Activated CD4-positive, alpha-beta memory T cell treated with anti-CD3 and anti-CD28 coated beads, Interleukin-2, amount 10 ng/mL, durations not matched to agents 7 days and 5 days (primary cell): ENCODE data around the gene ATP6V0A4. TPM values are rescaled to one million over a fixed set of nuclear protein-coding genes. Genes with fewer than 3 reads are reported as not detected.

Source experiments
- CTCF ChIA-PET: fragments of 350-600 bp; sonication (Branson Sonifier 250); formaldehyde crosslinking; loops from one replicate; lab custom pipeline; 2021; ENCODE audit warnings: antibody characterized with exemption, inconsistent platforms; lab: Charles Lee
- POLR2A ChIA-PET: fragments of 350-600 bp; sonication (Branson Sonifier 250); formaldehyde crosslinking; loops from one replicate; lab custom pipeline; 2021; ENCODE audit warnings: antibody characterized with exemption; lab: Charles Lee
- DNase-seq: peaks from one replicate; pipeline ENCODE4 v3.0.0-alpha.2; 2020
- H3K27ac Mint-ChIP-seq: one replicate; pipeline ENCODE4 v1.8.0; 2021; ENCODE audit warnings: mild to moderate bottlenecking, mixed read lengths
- H3K27me3 Mint-ChIP-seq: one replicate; pipeline ENCODE4 v1.8.0; 2021; ENCODE audit warnings: mixed read lengths
- H3K36me3 Mint-ChIP-seq: one replicate; pipeline ENCODE4 v1.8.0; 2021; ENCODE audit warnings: low read depth, mixed read lengths
- H3K4me1 Mint-ChIP-seq: one replicate; pipeline ENCODE4 v1.8.0; 2021; ENCODE audit warnings: mixed read lengths
- H3K4me3 Mint-ChIP-seq: one replicate; pipeline ENCODE4 v1.8.0; 2021; ENCODE audit warnings: mild to moderate bottlenecking, mixed read lengths
- H3K9me3 Mint-ChIP-seq: one replicate; pipeline ENCODE4 v1.8.0; 2021; ENCODE audit warnings: mixed read lengths
- total RNA-seq, 2 experiments: library from RNA; stranded (reverse); gene quantifications; one replicate each; pipeline ENCODE4 v1.2.3, GENCODE V29; 2021

The ATP6V0A4 gene
- total RNA-seq, 2 experiments from 2014 or later = 0.23 TPM; not detected in 1

GRCh38 chr7:138658889-138659288 lies 139.1 kb downstream of the ATP6V0A4 start:
- no peak for DNase-seq
- H3K9me3 Mint-ChIP-seq = no peaks in the 10 kb centered on the region
- H3K4me3 Mint-ChIP-seq = no peak overlapping the region
- ChIA-PET CTCF (no interaction called here), POLR2A (no interaction called here)
- H3K27me3 Mint-ChIP-seq = peaks cover 21% of the 10 kb centered on the region
- no peak overlapping the region for H3K27ac Mint-ChIP-seq
- no peaks in the 10 kb centered on the region for H3K36me3 Mint-ChIP-seq
- peaks cover under 1% of the 10 kb centered on the region for H3K4me1 Mint-ChIP-seq

- Mint-ChIP-seq H3K4me1 (no peaks in the 10 kb centered on the region), H3K36me3 (no peaks in the 10 kb centered on the region), H3K4me3 (no peak overlapping the region), H3K27ac (no peak overlapping the region), H3K27me3 (peaks cover 15% of the 10 kb centered on the region), H3K9me3 (no peaks in the 10 kb centered on the region)
- ChIA-PET CTCF (no interaction called here), POLR2A (no interaction called here)
- DNase-seq = no peak
Measured at GRCh38 chr7:138657854-138658386, 140.1 kb downstream of the ATP6V0A4 start.

- H3K27me3 Mint-ChIP-seq = peaks cover 11% of the 10 kb centered on the region
- H3K4me1 Mint-ChIP-seq = no peaks in the 10 kb centered on the region
- ChIA-PET CTCF (no interaction called here), POLR2A (no interaction called here)
- H3K9me3 Mint-ChIP-seq = no peaks in the 10 kb centered on the region
- H3K4me3 Mint-ChIP-seq = no peak overlapping the region
- no peaks in the 10 kb centered on the region for H3K36me3 Mint-ChIP-seq
- no peak overlapping the region for H3K27ac Mint-ChIP-seq
- DNase-seq = no peak
Measured at GRCh38 chr7:138656952-138657351, 141.0 kb downstream of the ATP6V0A4 start.

Other genes with a start within 250 kb of the ATP6V0A4 start
- gene SVOPL, start 96.8 kb downstream of the ATP6V0A4 start, total RNA-seq = not detected
- gene TMEM213, start 202 bp downstream of the ATP6V0A4 start, total RNA-seq = 1 to 10 TPM in 1 of 2 experiments, under 1 TPM in 1; 0.73 to 1.1 TPM
- under 1 TPM; 0.33 to 0.40 TPM for gene KIAA1549, start 183.2 kb upstream of the ATP6V0A4 start, total RNA-seq
- 10 to 100 TPM; 16.7 to 17.8 TPM for gene ZC3HAV1L, start 237.8 kb upstream of the ATP6V0A4 start, total RNA-seq